ENCODE results near the gene TFDP1.

GRCh38 chr13:113636266-113636963 lies 51.9 kb downstream of the TFDP1 start:
- TF ChIP-seq CEBPB (IDR thresholded peaks at IDR 0.05) (no peak), REST (IDR thresholded peaks at IDR 0.05; ENCODE audit: low read depth) (no peak), NFIC (IDR thresholded peaks at IDR 0.05) (no peak), TEAD4 (IDR thresholded peaks at IDR 0.05) (no peak), MAX (IDR thresholded peaks at IDR 0.05) (no peak), RAD21 (IDR thresholded peaks at IDR 0.05; ENCODE audit: low read depth) (no peak), ZBTB7A (IDR thresholded peaks at IDR 0.05; ENCODE audit: low read depth) (no peak), YY1 (IDR thresholded peaks at IDR 0.05; ENCODE audit: low read depth) (no peak), EP300 (IDR thresholded peaks at IDR 0.05; ENCODE audit: borderline replicate concordance) (no peak)
